GM12801 (cell line): Measurements from ENCODE around the gene ABI3.

Experiments
- CTCF ChIP-seq: IDR thresholded peaks from one replicate; pipeline ENCODE4 v1.5.1; 2011; ENCODE audit warnings: control low read depth; ENCODE audit not compliant: insufficient read length; ENCODE audit errors: extremely low read depth

ABI3 gene

DNA sequence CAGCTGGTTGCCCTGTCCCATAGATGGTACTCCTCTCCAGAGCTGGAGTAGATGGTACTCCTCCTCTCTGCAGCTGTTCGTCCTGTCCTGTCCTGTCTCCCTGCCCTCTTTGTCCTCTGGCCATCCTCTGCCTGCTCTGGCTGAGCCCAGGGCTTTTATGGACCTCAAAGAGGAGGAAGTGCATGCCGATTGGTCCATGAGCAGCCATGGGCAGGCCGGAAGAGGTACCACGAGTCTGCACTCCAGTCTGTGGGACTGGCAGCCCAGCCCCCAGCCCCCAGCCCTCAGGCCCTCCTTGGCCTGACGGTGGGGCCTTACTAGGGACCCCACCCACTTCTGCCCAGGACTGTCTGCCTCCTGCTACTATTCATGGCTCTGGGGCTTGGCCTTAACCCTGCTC lies 27.2 kb upstream of the ABI3 start:
- no peak for TF ChIP-seq CTCF

DNA sequence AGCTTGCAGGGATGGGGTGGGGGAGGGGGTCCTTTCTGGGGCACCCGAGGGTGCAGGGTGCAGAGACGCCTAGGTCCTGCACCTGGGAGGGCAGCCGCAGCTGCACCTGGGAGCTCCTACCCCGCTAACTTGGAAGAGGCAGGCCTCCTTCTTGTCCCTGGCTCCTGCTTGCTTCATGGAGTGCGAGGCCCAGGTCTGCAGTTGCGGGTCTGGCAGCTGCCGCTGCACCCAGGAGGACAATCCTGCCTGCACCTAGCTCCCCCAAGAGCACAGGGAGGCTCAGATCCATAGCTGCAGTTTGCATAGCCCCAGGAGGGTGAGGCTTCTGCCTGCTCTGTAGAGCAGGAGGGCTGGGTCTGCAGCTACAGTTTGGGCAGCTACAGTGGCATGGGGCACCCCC lies 26.7 kb upstream of the ABI3 start:
- no peak for TF ChIP-seq CTCF

GRCh38 chr17:49187301-49187700 lies 23.2 kb upstream of the ABI3 start:
- no peak for TF ChIP-seq CTCF

- TF ChIP-seq CTCF: no peak
Measured at GRCh38 chr17:49190932-49191331, 19.6 kb upstream of the ABI3 start.

- TF ChIP-seq CTCF: no peak
Measured at GRCh38 chr17:49191409-49191916, 19.0 kb upstream of the ABI3 start.

DNA sequence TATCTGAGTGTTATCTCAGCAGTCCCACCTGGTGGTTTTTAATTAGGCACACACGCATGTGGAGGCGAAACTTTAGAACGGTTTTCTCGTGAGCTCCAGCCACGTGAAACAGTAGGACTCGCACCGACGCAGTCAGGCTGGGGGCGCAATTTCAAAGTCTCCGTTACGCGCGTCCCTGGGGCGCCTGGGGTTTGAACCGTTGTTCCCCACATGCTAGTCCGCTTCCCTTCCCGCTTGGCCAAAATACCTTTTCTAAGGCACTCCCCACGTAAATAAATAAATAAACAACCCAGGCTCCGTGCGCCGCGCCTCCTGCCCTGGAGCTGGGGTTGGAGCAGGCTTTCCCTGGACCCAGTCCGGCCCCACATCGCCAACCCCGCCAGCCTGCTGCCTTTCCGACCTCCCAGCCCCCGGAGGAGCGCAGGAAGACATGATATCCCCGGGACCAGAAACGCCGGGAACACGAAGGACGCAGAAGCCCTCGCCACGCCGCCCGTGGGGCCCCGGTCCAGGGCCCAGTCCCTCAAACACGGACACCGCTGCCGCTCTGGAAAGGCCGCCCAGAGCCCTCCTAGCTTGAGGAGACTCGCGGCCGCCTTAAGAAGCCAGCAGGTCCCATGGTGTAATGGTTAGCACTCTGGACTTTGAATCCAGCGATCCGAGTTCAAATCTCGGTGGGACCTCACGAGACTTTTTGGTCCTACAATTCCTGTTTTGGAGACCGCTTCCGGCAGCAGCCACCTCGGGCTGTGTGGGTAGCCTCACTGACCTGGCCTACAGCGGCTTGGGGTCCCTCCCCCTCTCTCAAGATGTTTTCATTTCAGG lies 18.4 kb upstream of the ABI3 start:
- no peak for TF ChIP-seq CTCF

- no peak for TF ChIP-seq CTCF
Measured at GRCh38 chr17:49193513-49194296, 16.8 kb upstream of the ABI3 start.
